ENCODE data around the gene FDXR. TPM values are rescaled to one million over a fixed set of nuclear protein-coding genes. Genes with fewer than 3 reads are reported as not detected.

Gene FDXR
- polyA plus RNA-seq, 4 donors = 9.2 to 16.6 (median 12.5) TPM

- no peaks in the 10 kb centered on the region for H3K9me3 ChIP-seq (ENCODE audit: control insufficient read depth in 2 of 2, insufficient read depth in 1 of 2, low read depth in 1 of 2, low read length in 1 of 2)
- FAIRE-seq (no peak), DNase-seq (no peak)
- no peak overlapping the region for H3K27ac ChIP-seq (ENCODE audit: low read depth in 1 of 3, low read length in 2 of 3)
- H3K27me3 ChIP-seq (ENCODE audit: control insufficient read depth in 3 of 3, insufficient read depth in 3 of 3, low read length in 3 of 3) = peaks cover 0 to 41% (median 4%) of the 10 kb centered on the region in 3 donors
- H3K36me3 ChIP-seq (ENCODE audit: control insufficient read depth in 3 of 3, insufficient read depth in 2 of 3, low read depth in 1 of 3, low read length in 3 of 3) = no peaks in the 10 kb centered on the region
- no peak overlapping the region for H3K4me3 ChIP-seq (ENCODE audit: low read depth in 1 of 3, low read length in 3 of 3)
- WGBS, 3 donors = 92 to 97% (median 95%) methylated on average over 16 of the region's 16 CpGs
- peaks cover 0 to 3% (median 0%) of the 10 kb centered on the region in 3 donors for H3K4me1 ChIP-seq (ENCODE audit: control insufficient read depth in 3 of 3, insufficient read depth in 2 of 3, low read depth in 1 of 3, low read length in 2 of 3)
Measured at GRCh38 chr17:74846621-74847020, 26.2 kb downstream of the FDXR start.

GRCh38 chr17:74843352-74843627 is 29.5 kb downstream of the FDXR start:
- Histone ChIP-seq H3K36me3 (ENCODE audit: control insufficient read depth in 3 of 3, insufficient read depth in 2 of 3, low read depth in 1 of 3, low read length in 3 of 3) (peaks cover 0 to 7% (median 0%) of the 10 kb centered on the region in 3 donors), H3K9me3 (ENCODE audit: control insufficient read depth in 2 of 2, insufficient read depth in 1 of 2, low read depth in 1 of 2, low read length in 1 of 2) (no peaks in the 10 kb centered on the region), H3K27ac (ENCODE audit: low read depth in 1 of 3, low read length in 2 of 3) (no peak overlapping the region), H3K27me3 (ENCODE audit: control insufficient read depth in 3 of 3, insufficient read depth in 3 of 3, low read length in 3 of 3) (peaks cover 0 to 39% (median 0%) of the 10 kb centered on the region in 3 donors), H3K4me1 (ENCODE audit: control insufficient read depth in 3 of 3, insufficient read depth in 2 of 3, low read depth in 1 of 3, low read length in 2 of 3) (peaks cover 0 to 10% (median 0%) of the 10 kb centered on the region in 3 donors), H3K4me3 (ENCODE audit: low read depth in 1 of 3, low read length in 3 of 3) (no peak overlapping the region)
- 34 to 48% (median 40%) methylated on average over 21 to 26 of the region's 26 CpGs for WGBS, 3 donors
- FAIRE-seq = no peak
- no peak for DNase-seq

GRCh38 chr17:74842599-74843351 is 30.0 kb downstream of the FDXR start:
- Histone ChIP-seq H3K9me3 (ENCODE audit: control insufficient read depth in 2 of 2, insufficient read depth in 1 of 2, low read depth in 1 of 2, low read length in 1 of 2) (no peaks in the 10 kb centered on the region), H3K27me3 (ENCODE audit: control insufficient read depth in 3 of 3, insufficient read depth in 3 of 3, low read length in 3 of 3) (peaks cover 0 to 39% (median 0%) of the 10 kb centered on the region in 3 donors), H3K27ac (ENCODE audit: low read depth in 1 of 3, low read length in 2 of 3) (no peak overlapping the region), H3K4me3 (ENCODE audit: low read depth in 1 of 3, low read length in 3 of 3) (peak overlapping the region in 1 of 3 donors; percentile 45), H3K36me3 (ENCODE audit: control insufficient read depth in 3 of 3, insufficient read depth in 2 of 3, low read depth in 1 of 3, low read length in 3 of 3) (peaks cover 0 to 12% (median 0%) of the 10 kb centered on the region in 3 donors), H3K4me1 (ENCODE audit: control insufficient read depth in 3 of 3, insufficient read depth in 2 of 3, low read depth in 1 of 3, low read length in 2 of 3) (peaks cover 0 to 10% (median 0%) of the 10 kb centered on the region in 3 donors)
- no peak for FAIRE-seq
- 1 to 9% (median 4%) methylated on average over 49 to 88 of the region's 88 CpGs for WGBS, 3 donors
- DNase-seq = peak; percentile 55 to 83

GRCh38 chr17:74842146-74842598 is 30.6 kb downstream of the FDXR start:
- FAIRE-seq (no peak), DNase-seq (no peak)
- peaks cover 0 to 18% (median 0%) of the 10 kb centered on the region in 3 donors for H3K36me3 ChIP-seq (ENCODE audit: control insufficient read depth in 3 of 3, insufficient read depth in 2 of 3, low read depth in 1 of 3, low read length in 3 of 3)
- no peak overlapping the region for H3K27ac ChIP-seq (ENCODE audit: low read depth in 1 of 3, low read length in 2 of 3)
- 18 to 52% (median 39%) methylated on average over 8 of the region's 8 CpGs for WGBS, 3 donors
- H3K4me1 ChIP-seq (ENCODE audit: control insufficient read depth in 3 of 3, insufficient read depth in 2 of 3, low read depth in 1 of 3, low read length in 2 of 3) = peaks cover 0 to 10% (median 0%) of the 10 kb centered on the region in 3 donors
- peak overlapping the region in 1 of 3 donors; percentile 45 for H3K4me3 ChIP-seq (ENCODE audit: low read depth in 1 of 3, low read length in 3 of 3)
- peaks cover 0 to 39% (median 0%) of the 10 kb centered on the region in 3 donors for H3K27me3 ChIP-seq (ENCODE audit: control insufficient read depth in 3 of 3, insufficient read depth in 3 of 3, low read length in 3 of 3)
- no peaks in the 10 kb centered on the region for H3K9me3 ChIP-seq (ENCODE audit: control insufficient read depth in 2 of 2, insufficient read depth in 1 of 2, low read depth in 1 of 2, low read length in 1 of 2)

- H3K27ac ChIP-seq (ENCODE audit: low read depth in 1 of 3, low read length in 2 of 3) = no peak overlapping the region
- WGBS, 3 donors = 50 to 68% (median 62%) methylated on average over 13 of the region's 13 CpGs
- H3K4me1 ChIP-seq (ENCODE audit: control insufficient read depth in 3 of 3, insufficient read depth in 2 of 3, low read depth in 1 of 3, low read length in 2 of 3) = peaks cover 0 to 10% (median 0%) of the 10 kb centered on the region in 3 donors
- H3K27me3 ChIP-seq (ENCODE audit: control insufficient read depth in 3 of 3, insufficient read depth in 3 of 3, low read length in 3 of 3) = peaks cover 0 to 33% (median 0%) of the 10 kb centered on the region in 3 donors
- H3K36me3 ChIP-seq (ENCODE audit: control insufficient read depth in 3 of 3, insufficient read depth in 2 of 3, low read depth in 1 of 3, low read length in 3 of 3) = peaks cover 0 to 28% (median 0%) of the 10 kb centered on the region in 3 donors
- no peaks in the 10 kb centered on the region for H3K9me3 ChIP-seq (ENCODE audit: control insufficient read depth in 2 of 2, insufficient read depth in 1 of 2, low read depth in 1 of 2, low read length in 1 of 2)
- FAIRE-seq (no peak), DNase-seq (no peak)
- no peak overlapping the region for H3K4me3 ChIP-seq (ENCODE audit: low read depth in 1 of 3, low read length in 3 of 3)
Measured at GRCh38 chr17:74840989-74841666, 31.7 kb downstream of the FDXR start.

GRCh38 chr17:74839990-74840852 is 32.6 kb downstream of the FDXR start:
- H3K27ac ChIP-seq (ENCODE audit: low read depth in 1 of 3, low read length in 2 of 3) = no peak overlapping the region
- no peaks in the 10 kb centered on the region for H3K9me3 ChIP-seq (ENCODE audit: control insufficient read depth in 2 of 2, insufficient read depth in 1 of 2, low read depth in 1 of 2, low read length in 1 of 2)
- WGBS, 3 donors = 67 to 84% (median 70%) methylated on average over 6 of the region's 7 CpGs
- DNase-seq (no peak), FAIRE-seq (no peak)
- peaks cover 0 to 31% (median 0%) of the 10 kb centered on the region in 3 donors for H3K27me3 ChIP-seq (ENCODE audit: control insufficient read depth in 3 of 3, insufficient read depth in 3 of 3, low read length in 3 of 3)
- peaks cover 0 to 10% (median 0%) of the 10 kb centered on the region in 3 donors for H3K4me1 ChIP-seq (ENCODE audit: control insufficient read depth in 3 of 3, insufficient read depth in 2 of 3, low read depth in 1 of 3, low read length in 2 of 3)
- peaks cover 0 to 36% (median 0%) of the 10 kb centered on the region in 3 donors for H3K36me3 ChIP-seq (ENCODE audit: control insufficient read depth in 3 of 3, insufficient read depth in 2 of 3, low read depth in 1 of 3, low read length in 3 of 3)
- no peak overlapping the region for H3K4me3 ChIP-seq (ENCODE audit: low read depth in 1 of 3, low read length in 3 of 3)

GRCh38 chr17:74838274-74838673 is 34.5 kb downstream of the FDXR start:
- DNase-seq = no peak
- peaks cover 0 to 37% (median 0%) of the 10 kb centered on the region in 3 donors for H3K36me3 ChIP-seq (ENCODE audit: control insufficient read depth in 3 of 3, insufficient read depth in 2 of 3, low read depth in 1 of 3, low read length in 3 of 3)
- peaks cover 0 to 18% (median 0%) of the 10 kb centered on the region in 3 donors for H3K27me3 ChIP-seq (ENCODE audit: control insufficient read depth in 3 of 3, insufficient read depth in 3 of 3, low read length in 3 of 3)
- no peak overlapping the region for H3K4me3 ChIP-seq (ENCODE audit: low read depth in 1 of 3, low read length in 3 of 3)
- peaks cover 0 to 10% (median 0%) of the 10 kb centered on the region in 3 donors for H3K4me1 ChIP-seq (ENCODE audit: control insufficient read depth in 3 of 3, insufficient read depth in 2 of 3, low read depth in 1 of 3, low read length in 2 of 3)
- 89 to 93% (median 91%) methylated on average over 9 of the region's 9 CpGs for WGBS, 3 donors
- FAIRE-seq = no peak
- H3K27ac ChIP-seq (ENCODE audit: low read depth in 1 of 3, low read length in 2 of 3) = no peak overlapping the region
- H3K9me3 ChIP-seq (ENCODE audit: control insufficient read depth in 2 of 2, insufficient read depth in 1 of 2, low read depth in 1 of 2, low read length in 1 of 2) = no peaks in the 10 kb centered on the region

Data from small intestine (tissue), 7 donors.